Esophagus muscularis mucosa (tissue), 3 donors: ENCODE measurements around the gene ERBB4.

Experiments used
- CTCF ChIP-seq, 3 experiments: fragments of 200-600 bp in 2 of 3; fragments of 450-650 bp in 1 of 3; sonication (generic) in 2 of 3; IDR thresholded peaks; one replicate each; pipeline ENCODE4 v1.5.1; 2017 to 2019; ENCODE audit warnings: antibody characterized with exemption in 3 of 3, mild to moderate bottlenecking in 2 of 3, moderate library complexity in 1 of 3
- POLR2AphosphoS5 ChIP-seq, 2 donors: sonication (generic); formaldehyde crosslinking; IDR thresholded peaks; one replicate each; pipeline ENCODE4 v1.6.1; 2017; ENCODE audit warnings: antibody characterized with exemption in 2 of 2

DNA sequence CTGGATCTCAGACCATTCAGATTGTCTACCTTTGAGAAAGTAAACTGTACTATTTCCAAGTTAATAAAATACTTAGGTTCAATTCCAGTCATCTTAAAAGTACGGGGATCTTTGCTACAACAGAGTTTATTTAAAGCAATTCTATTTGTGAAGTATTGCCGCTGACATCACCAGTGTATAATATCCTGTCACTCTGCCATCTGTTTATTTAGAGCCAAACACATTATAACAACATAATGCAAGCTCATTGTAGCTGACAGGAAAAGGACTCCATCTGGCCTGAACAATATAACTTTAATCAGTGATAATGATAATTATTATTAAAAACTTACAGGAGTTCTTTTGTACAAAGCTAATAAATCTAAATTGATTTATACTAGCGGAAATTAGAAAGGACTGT lies 786.8 kb downstream of the ERBB4 start:
- TF ChIP-seq CTCF (IDR thresholded peaks at IDR 0.05) (no peak), POLR2AphosphoS5 (IDR thresholded peaks at IDR 0.05) (no peak)
